TTC549 (cell line): Measurements from ENCODE around the gene FARS2.

Source experiments
- FAIRE-seq: peaks from 2 replicates; lab custom pipeline; 2012; peaks lifted over from hg19 to GRCh38; lab: Jason Lieb, UNC

Gene FARS2

GRCh38 chr6:5589422-5590141 is 328.3 kb downstream of the FARS2 start:
- no peak for FAIRE-seq

GRCh38 chr6:5590187-5590586 is 328.9 kb downstream of the FARS2 start:
- FAIRE-seq, result no peak

DNA sequence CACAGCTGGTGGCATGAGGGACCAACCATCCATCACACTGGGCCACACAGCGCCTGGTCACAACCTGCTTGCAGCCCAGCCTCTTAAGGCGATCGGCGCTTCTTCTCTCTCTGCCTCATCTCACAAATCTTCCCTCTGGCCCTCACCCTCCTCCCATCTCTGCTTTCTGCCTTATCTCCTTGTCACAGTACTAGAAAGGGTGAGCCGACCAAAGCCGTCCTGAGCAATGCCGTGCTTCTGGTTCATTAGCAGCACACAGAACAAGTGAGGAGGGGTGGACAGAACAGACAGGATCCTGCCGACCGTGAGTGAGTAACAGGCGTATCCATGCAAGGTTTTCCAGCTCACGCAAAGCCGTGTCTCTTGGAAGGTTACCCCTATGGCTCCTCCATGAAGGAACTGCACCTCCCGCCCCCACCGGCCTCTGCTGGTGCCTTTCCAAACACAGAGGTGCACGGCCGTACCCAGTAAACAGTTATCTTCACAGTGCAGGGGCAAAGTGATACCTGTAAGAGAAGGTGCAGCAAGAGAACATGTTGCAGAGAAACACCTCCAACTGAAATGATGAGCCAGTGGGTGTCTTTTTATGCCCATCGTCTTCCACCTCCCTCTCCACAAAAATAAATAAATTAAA is 331.7 kb downstream of the FARS2 start:
- no peak for FAIRE-seq

DNA sequence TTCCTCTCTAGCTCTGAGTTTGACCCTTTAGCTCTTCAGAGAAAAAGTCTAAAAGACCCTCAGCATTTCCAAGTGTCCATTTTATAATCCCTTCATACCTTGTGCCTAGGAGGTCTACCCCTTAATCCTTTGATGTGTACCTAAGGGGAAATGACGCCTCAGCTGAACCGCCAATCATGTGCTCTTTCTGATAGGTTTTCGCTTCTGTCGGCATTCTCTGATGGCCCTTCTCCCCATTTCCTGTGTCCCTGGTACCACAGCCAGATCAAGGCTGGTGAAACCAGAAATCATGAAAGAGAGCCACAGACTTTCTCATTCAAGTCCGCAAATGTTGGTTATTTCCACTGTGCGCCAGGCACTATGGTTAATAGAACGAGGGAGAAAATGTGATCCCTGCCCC is 333.9 kb downstream of the FARS2 start:
- no peak for FAIRE-seq

- FAIRE-seq, result no peak
These were observed 336.1 kb downstream of the FARS2 start for GRCh38 chr6:5597413-5597812.

- no peak for FAIRE-seq
These were observed 336.8 kb downstream of the FARS2 start for GRCh38 chr6:5598123-5598522.

GRCh38 chr6:5599127-5599526 is 337.8 kb downstream of the FARS2 start:
- no peak for FAIRE-seq

- no peak for FAIRE-seq
These were observed 344.6 kb downstream of the FARS2 start for GRCh38 chr6:5605937-5606336.

DNA sequence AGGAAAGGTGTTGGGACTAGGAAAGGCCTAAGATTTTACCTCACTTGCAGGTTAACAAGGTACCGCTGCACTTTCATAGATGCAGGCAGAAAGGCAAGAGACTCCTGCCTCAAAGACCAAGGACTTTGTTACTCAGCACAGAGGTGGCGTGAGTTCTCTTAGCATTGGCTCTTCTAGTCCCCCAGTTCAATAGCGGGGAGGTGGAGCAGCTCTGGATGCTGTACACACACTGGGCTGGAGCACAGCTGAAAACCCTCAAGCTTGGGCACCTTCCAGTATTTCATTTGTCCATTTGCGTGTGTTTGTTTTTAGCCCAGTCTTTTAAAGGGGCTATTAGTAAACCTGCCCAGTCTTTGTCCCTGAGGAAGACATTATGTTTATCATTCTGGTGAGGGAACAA is 345.2 kb downstream of the FARS2 start:
- FAIRE-seq, result no peak

- FAIRE-seq, result no peak
These were observed 349.3 kb downstream of the FARS2 start for GRCh38 chr6:5610640-5611039.

GRCh38 chr6:5617179-5617578 is 355.9 kb downstream of the FARS2 start:
- no peak for FAIRE-seq

GRCh38 chr6:5619249-5619648 is 357.9 kb downstream of the FARS2 start:
- no peak for FAIRE-seq

GRCh38 chr6:5622276-5623005 is 361.1 kb downstream of the FARS2 start:
- FAIRE-seq, result no peak

- no peak for FAIRE-seq
These were observed 362.5 kb downstream of the FARS2 start for GRCh38 chr6:5623769-5624168.

DNA sequence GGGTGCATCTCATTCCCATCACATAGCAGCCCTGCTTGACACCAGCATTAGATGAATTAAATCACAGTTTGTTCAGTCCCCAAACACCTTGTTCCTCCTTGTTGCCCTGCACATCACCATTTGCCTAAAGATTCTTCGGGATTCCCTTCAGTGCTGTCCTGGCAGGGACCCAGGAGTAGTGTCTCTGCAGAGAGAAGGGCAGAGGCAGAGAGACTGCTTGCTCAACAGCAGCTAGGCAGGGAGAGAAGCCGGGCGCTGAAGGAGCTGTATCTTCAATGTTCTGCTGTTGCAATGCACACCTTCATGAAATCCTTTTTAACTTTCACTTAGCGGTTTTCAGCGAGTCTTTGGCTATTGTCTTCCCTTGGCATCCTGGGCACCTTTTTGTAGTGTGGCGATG is 362.9 kb downstream of the FARS2 start:
- no peak for FAIRE-seq

DNA sequence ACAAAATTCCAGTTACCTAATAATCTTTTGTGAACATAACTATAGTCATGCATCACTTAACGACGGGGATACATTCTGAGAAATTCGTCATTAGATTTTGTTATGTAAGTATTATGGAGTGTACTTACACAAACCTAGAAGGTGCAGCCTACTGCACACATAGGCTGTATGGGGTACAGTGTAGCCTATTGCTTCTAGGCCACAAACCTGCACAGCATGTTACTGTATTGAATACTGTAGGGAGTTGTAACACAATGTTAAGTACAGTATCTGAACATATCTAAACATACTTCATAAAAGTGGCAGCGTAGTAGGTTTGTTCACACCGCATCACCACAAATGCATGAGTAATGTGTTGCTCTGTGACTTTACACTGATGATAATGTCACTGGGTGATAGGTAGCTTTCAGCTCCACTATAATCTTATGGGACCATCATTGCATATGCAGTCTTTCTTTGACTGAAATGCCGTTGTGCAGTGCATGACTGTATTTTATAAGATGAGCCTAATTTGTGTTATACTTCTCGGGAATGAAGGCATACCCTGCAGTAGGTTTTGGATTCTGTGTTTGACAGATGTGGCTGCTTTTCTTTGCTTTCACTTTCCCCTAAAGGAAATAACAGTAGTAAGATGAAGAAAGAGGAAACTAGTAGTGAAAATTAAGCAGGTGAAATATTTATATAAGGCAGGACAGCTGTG is 365.6 kb downstream of the FARS2 start:
- no peak for FAIRE-seq

GRCh38 chr6:5630636-5631035 is 369.3 kb downstream of the FARS2 start:
- FAIRE-seq, result no peak

DNA sequence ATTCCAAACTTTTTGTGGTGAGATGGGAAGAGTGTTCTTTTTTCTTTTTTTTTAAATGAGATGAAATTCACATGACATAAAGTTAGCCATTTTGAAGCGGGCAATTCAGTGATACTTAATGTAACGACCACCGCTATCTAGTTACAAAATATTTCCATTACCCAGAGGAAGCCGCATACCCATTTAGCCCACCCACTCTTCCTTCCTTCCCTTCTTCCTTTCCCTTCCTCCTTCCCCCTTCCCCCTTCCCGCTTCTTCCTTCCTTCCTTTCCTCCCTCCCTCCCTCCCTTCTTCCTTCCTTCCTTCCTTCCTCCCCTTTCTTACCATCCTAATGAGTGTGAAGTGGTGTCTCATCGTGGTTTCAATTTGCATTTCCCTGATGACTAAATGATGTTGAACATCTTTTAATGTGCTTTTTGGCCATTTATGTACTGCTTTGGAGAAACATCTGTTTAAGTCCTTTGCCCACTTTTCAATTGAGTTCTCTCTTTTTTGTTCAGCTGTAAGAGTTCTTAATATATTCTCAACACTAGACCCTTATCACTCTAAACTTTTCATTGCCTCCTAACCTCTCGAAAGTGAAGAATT is 371.1 kb downstream of the FARS2 start:
- FAIRE-seq, result no peak

DNA sequence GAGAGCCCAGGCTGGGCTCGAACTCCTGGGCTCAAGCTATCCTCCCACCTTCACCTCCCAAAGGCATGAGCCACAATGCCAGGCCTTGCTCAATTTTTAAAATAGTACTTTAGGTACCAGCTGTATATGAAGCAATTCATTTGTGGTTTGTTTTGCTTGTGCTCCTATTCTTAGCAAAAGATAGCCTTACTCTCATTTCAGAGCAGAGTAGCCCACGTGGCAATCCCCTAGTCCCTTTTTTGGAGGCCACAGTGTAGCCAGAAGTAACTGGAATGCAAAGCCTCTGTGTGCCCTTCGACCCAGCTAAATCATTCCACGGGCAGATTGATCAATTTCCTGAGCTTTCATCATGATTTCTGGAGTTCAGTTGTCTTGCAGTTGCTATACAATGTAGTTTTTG is 373.2 kb downstream of the FARS2 start:
- FAIRE-seq, result no peak

GRCh38 chr6:5636210-5637030 is 375.1 kb downstream of the FARS2 start:
- no peak for FAIRE-seq

- no peak for FAIRE-seq
These were observed 376.4 kb downstream of the FARS2 start for GRCh38 chr6:5637714-5638113.

- FAIRE-seq, result no peak
These were observed 377.4 kb downstream of the FARS2 start for GRCh38 chr6:5638666-5639065.
